LNCAP (cell line): ENCODE data around the gene RASSF5.
A peak's percentile ranks its signal among the peaks of the same experiment; 100 is the strongest.

ENCODE experiments used
- CTCF ChIP-seq: fragments of 450-650 bp; IDR thresholded peaks from 2 replicates; pipeline ENCODE4 v1.5.1; 2017; ENCODE audit warnings: mild to moderate bottlenecking

RASSF5 gene

GRCh38 chr1:206600527-206600926, 93.2 kb downstream of the RASSF5 start:
- TF ChIP-seq CTCF: no peak

GRCh38 chr1:206604861-206605260, 97.5 kb downstream of the RASSF5 start:
- no peak for TF ChIP-seq CTCF

- TF ChIP-seq CTCF: peak; percentile 88
Measured at GRCh38 chr1:206606867-206607266, 99.5 kb downstream of the RASSF5 start.

- TF ChIP-seq CTCF: peak; percentile 98
Measured at GRCh38 chr1:206608108-206608698, 100.9 kb downstream of the RASSF5 start.

- no peak for TF ChIP-seq CTCF
Measured at GRCh38 chr1:206609229-206609991, 102.1 kb downstream of the RASSF5 start.

GRCh38 chr1:206612129-206612876, 105.0 kb downstream of the RASSF5 start, which contains the start of gene EIF2D:
EIF2D (minus strand) TSS chr1:206612465; CDS start chr1:206612342, 123 bp downstream.
- peak; percentile 96 for TF ChIP-seq CTCF

GRCh38 chr1:206628916-206629315, 121.6 kb downstream of the RASSF5 start:
- no peak for TF ChIP-seq CTCF
